H1 (cell line): ENCODE data around the gene ANO2. TPM values are rescaled to one million over a fixed set of nuclear protein-coding genes. Genes with fewer than 3 reads are reported as not detected.

Experiments used
- CTCF ChIA-PET: fragments of 300-600 bp; sonication (Branson Sonifier 250); formaldehyde crosslinking; loops from one replicate; lab custom pipeline; 2021; ENCODE audit not compliant: partially characterized antibody; lab: Charles Lee
- POLR2A ChIA-PET: fragments of 300-600 bp; sonication (Branson Sonifier 250); formaldehyde crosslinking; loops from one replicate; lab custom pipeline; 2021; ENCODE audit warnings: inconsistent platforms; ENCODE audit not compliant: partially characterized antibody; lab: Charles Lee
- DNase-seq, 2 experiments: peaks; one replicate each; pipeline versions ENCODE4 v3.0.0 to v3.0.0-alpha.2; 2010 to 2022; ENCODE audit warnings: low spot score in 2 of 2, low read depth in 1 of 2, mixed read lengths in 1 of 2
- FAIRE-seq: peaks from 2 replicates; lab custom pipeline; 2011; peaks lifted over from hg19 to GRCh38; lab: Jason Lieb, UNC
- H2AFZ ChIP-seq: 2 replicates; pipeline ENCODE4 v1.8.1; 2012; ENCODE audit warnings: low read length, inconsistent platforms
- H2AK5ac ChIP-seq: 2 replicates; pipeline ENCODE4 v1.6.1; 2013; ENCODE audit warnings: low read depth, low read length
- H2BK120ac ChIP-seq: replicated peaks from 2 replicates; pipeline ENCODE3; 2013; ENCODE audit warnings: low read depth, low read length, inconsistent platforms
- H2BK12ac ChIP-seq: 2 replicates; pipeline ENCODE4 v1.6.1; 2013; ENCODE audit warnings: low read depth, low read length
- H2BK15ac ChIP-seq: 2 replicates; pipeline ENCODE4 v1.6.1; 2013; ENCODE audit warnings: low read length
- H2BK20ac ChIP-seq: 2 replicates; pipeline ENCODE4 v1.6.1; 2013; ENCODE audit warnings: low read length
- H2BK5ac ChIP-seq: 2 replicates; pipeline ENCODE4 v1.6.1; 2013; ENCODE audit warnings: low read depth, low read length
- H3K14ac ChIP-seq: 2 replicates; pipeline ENCODE4 v1.6.1; 2013; ENCODE audit warnings: inconsistent platforms; ENCODE audit not compliant: insufficient read length
- H3K18ac ChIP-seq: 2 replicates; pipeline ENCODE4 v1.6.1; 2013; ENCODE audit warnings: low read length; ENCODE audit errors: extremely low read depth
- H3K23ac ChIP-seq: 2 replicates; pipeline ENCODE4 v1.6.1; 2013; ENCODE audit warnings: inconsistent platforms; ENCODE audit not compliant: insufficient read length
- H3K23me2 ChIP-seq: 2 replicates; pipeline ENCODE4 v1.6.1; 2013; ENCODE audit warnings: low read depth, low read length
- H3K27ac ChIP-seq: 2 replicates; pipeline ENCODE4 v1.6.1; 2011; ENCODE audit warnings: low read depth, low read length, inconsistent platforms
- H3K27me3 ChIP-seq, 4 experiments: replicated peaks in 1 of 4; 1 replicate in 1 of 4; 2 replicates in 3 of 4; pipeline versions ENCODE4 v1.6.1 to v1.8.1; 2011 to 2013; ENCODE audit warnings: low read length in 3 of 4, mild to moderate bottlenecking in 3 of 4, inconsistent platforms in 2 of 4, mixed read lengths in 2 of 4, moderate library complexity in 1 of 4; ENCODE audit not compliant: control insufficient read depth in 3 of 4, insufficient read depth in 3 of 4; ENCODE audit errors: extremely low read depth in 1 of 4
- H3K36me3 ChIP-seq, 4 experiments: 2 replicates each; pipeline versions ENCODE4 v1.6.1 to v1.8.1; 2011 to 2013; ENCODE audit warnings: mild to moderate bottlenecking in 4 of 4, low read length in 3 of 4, moderate library complexity in 2 of 4, control low read depth in 1 of 4, inconsistent platforms in 1 of 4; ENCODE audit not compliant: insufficient read depth in 4 of 4, control insufficient read depth in 2 of 4
- H3K4ac ChIP-seq: replicated peaks from 2 replicates; pipeline ENCODE3; 2013; ENCODE audit warnings: low read length, low read depth, mixed read lengths, inconsistent platforms; ENCODE audit not compliant: insufficient read length
- H3K4me1 ChIP-seq, 4 experiments: replicated peaks in 1 of 4; 1 replicate in 1 of 4; 2 replicates in 3 of 4; pipeline versions ENCODE4 v1.6.1 to v1.8.1; 2011 to 2013; ENCODE audit warnings: low read length in 3 of 4, inconsistent platforms in 2 of 4, mixed read lengths in 1 of 4; ENCODE audit not compliant: insufficient read depth in 4 of 4, control insufficient read depth in 3 of 4
- H3K4me2 ChIP-seq, 2 experiments: 2 replicates each; pipeline versions ENCODE4 v1.6.1 to v1.8.1; 2011 to 2013; ENCODE audit warnings: low read depth in 2 of 2, low read length in 2 of 2, control low read depth in 1 of 2, inconsistent platforms in 1 of 2, mild to moderate bottlenecking in 1 of 2; ENCODE audit not compliant: insufficient read depth in 1 of 2
- H3K4me3 ChIP-seq, 4 experiments: fragments of 200-600, 300-600 bp in 1 of 4; sonication (generic), shearing (Covaris generic), sonication (Bioruptor Twin) in 1 of 4; 2 replicates each; pipeline versions ENCODE4 v1.5.1 to v1.8.1; 2011 to 2016; ENCODE audit warnings: low read length in 4 of 4, low read depth in 3 of 4, control low read depth in 2 of 4, inconsistent platforms in 2 of 4, mild to moderate bottlenecking in 2 of 4, mixed read lengths in 1 of 4, moderate library complexity in 1 of 4; ENCODE audit not compliant: insufficient read depth in 2 of 4; ENCODE audit errors: extremely low read depth in 1 of 4
- H3K56ac ChIP-seq: replicated peaks from 2 replicates; pipeline ENCODE3; 2013; ENCODE audit warnings: low read depth, mild to moderate bottlenecking, mixed read lengths, low read length, inconsistent platforms; ENCODE audit not compliant: insufficient read length
- H3K79me1 ChIP-seq: 2 replicates; pipeline ENCODE4 v1.6.1; 2013; ENCODE audit warnings: low read depth, low read length, control low read depth
- H3K79me2 ChIP-seq, 2 experiments: 2 replicates each; pipeline versions ENCODE4 v1.6.1 to v1.8.1; 2012 to 2013; ENCODE audit warnings: low read length in 2 of 2, mild to moderate bottlenecking in 2 of 2, inconsistent platforms in 1 of 2; ENCODE audit not compliant: insufficient read depth in 2 of 2, control insufficient read depth in 1 of 2
- H3K9ac ChIP-seq, 4 experiments: replicated peaks in 1 of 4; 1 replicate in 1 of 4; 2 replicates in 3 of 4; pipeline versions ENCODE4 v1.6.1 to v1.8.1; 2011 to 2013; ENCODE audit warnings: low read depth in 3 of 4, low read length in 3 of 4, control low read depth in 2 of 4, mild to moderate bottlenecking in 2 of 4, moderate library complexity in 2 of 4, inconsistent platforms in 1 of 4; ENCODE audit errors: extremely low read depth in 1 of 4
- H3K9me3 ChIP-seq, 2 experiments: 2 replicates each; pipeline versions ENCODE4 v1.6.1 to v1.8.1; 2012 to 2013; ENCODE audit warnings: mild to moderate bottlenecking in 2 of 2, moderate library complexity in 2 of 2, control low read depth in 1 of 2, inconsistent platforms in 1 of 2, low read depth in 1 of 2, low read length in 1 of 2, mixed read lengths in 1 of 2; ENCODE audit not compliant: insufficient read depth in 2 of 2
- H4K20me1 ChIP-seq, 2 experiments: replicated peaks in 1 of 2; 2 replicates each; pipeline versions ENCODE3 to v1.8.1; 2011 to 2013; ENCODE audit warnings: inconsistent platforms in 2 of 2, low read length in 2 of 2, mild to moderate bottlenecking in 1 of 2; ENCODE audit not compliant: insufficient read depth in 2 of 2, control insufficient read depth in 1 of 2
- H4K5ac ChIP-seq: 2 replicates; pipeline ENCODE4 v1.6.1; 2013; ENCODE audit warnings: low read length, low read depth, mixed read lengths, inconsistent platforms; ENCODE audit not compliant: insufficient read length
- H4K8ac ChIP-seq: 2 replicates; pipeline ENCODE4 v1.8.0; 2013; ENCODE audit warnings: mild to moderate bottlenecking, moderate library complexity, low read length, inconsistent platforms; ENCODE audit not compliant: insufficient read depth; ENCODE audit errors: extremely low read depth
- H4K91ac ChIP-seq: replicated peaks from 2 replicates; pipeline ENCODE3; 2013; ENCODE audit warnings: low read length, mixed read lengths, inconsistent platforms; ENCODE audit not compliant: insufficient read length
- CTCF ChIP-seq, 3 experiments: IDR thresholded peaks; 1 replicate in 2 of 3; 2 replicates in 1 of 3; pipeline versions ENCODE4 v1.5.1 to v1.6.1; 2011; ENCODE audit warnings: low read length in 3 of 3, mild to moderate bottlenecking in 3 of 3, inconsistent platforms in 2 of 3, low read depth in 1 of 3, moderate library complexity in 1 of 3; ENCODE audit not compliant: insufficient read depth in 1 of 3; ENCODE audit errors: control extremely low read depth in 1 of 3
- POU5F1 ChIP-seq: IDR thresholded peaks from 2 replicates; pipeline ENCODE4 v1.6.1; 2011; ENCODE audit warnings: low read depth, mild to moderate bottlenecking, low read length, moderate library complexity
- RAD21 ChIP-seq, 2 experiments: IDR thresholded peaks in 1 of 2; conservative IDR thresholded peaks in 1 of 2; 2 replicates each; pipeline ENCODE4 v1.6.1; 2011; ENCODE audit warnings: low read depth in 2 of 2, low read length in 2 of 2, improper control_type of control experiment in 1 of 2, inconsistent platforms in 1 of 2, mild to moderate bottlenecking in 1 of 2, moderate library complexity in 1 of 2
- WGBS, 2 experiments: shearing (Covaris generic) in 1 of 2; methylation state at CpG; one replicate each; pipeline versions ENCODE4 v1.1.6 to v1.1.7; 2013 to 2015; ENCODE audit warnings: low lambda C conversion rate in 2 of 2, mixed read lengths in 2 of 2, inconsistent platforms in 1 of 2, low coverage in 1 of 2, missing lambda C conversion rate in 1 of 2; ENCODE audit not compliant: insufficient replicate concordance in 2 of 2, insufficient coverage in 1 of 2, insufficient read length in 1 of 2; ENCODE audit errors: extremely low coverage in 1 of 2, missing lambda C conversion rate in 1 of 2; 5-methylcytosine and 5-hydroxymethylcytosine counted together
- polyA plus RNA-seq, 7 experiments: library from polyadenylated mRNA; depleted of rRNA in 3 of 7; stranded (reverse) in 5 of 7; unstranded in 2 of 7; fragments of >200 nt in 5 of 7; fragments of 200-250 nt in 2 of 7; gene quantifications; 1 replicate in 5 of 7; 2 replicates in 1 of 7; 4 replicates in 1 of 7; pipeline versions ENCODE4 v1.2.1 to v1.2.3, GENCODE V29; 2011 to 2013; ENCODE audit warnings: missing spikeins in 2 of 7, mixed read lengths in 2 of 7
- total RNA-seq: library from RNA; stranded (reverse); fragmentation: NEBNext Ultra II Directional; extraction: Animal tissue kit (Norgen Biotek cat#: 25700); gene quantifications from 2 replicates; pipeline ENCODE4 v1.2.1, GENCODE V29; 2021

ANO2 gene
- total and polyA plus RNA-seq, 2 of the 8 experiments (the other 6 are each of a cell fraction or from before 2014, with no cell fraction given), result 1.9 to 5.5 TPM

- no peak overlapping the region for H3K4me3 ChIP-seq
- H3K23ac ChIP-seq, result no peak overlapping the region
- H2BK5ac ChIP-seq, result no peak overlapping the region
- H3K27ac ChIP-seq, result no peak overlapping the region
- H3K56ac ChIP-seq, result no peak overlapping the region
- ChIA-PET CTCF (interaction anchor here (0.9 to 2.0 kb wide), 9 partner anchors 12 to 444 kb away, joined by 3 to 18 read pairs (median 3); no protein-coding TSS in a partner anchor), POLR2A (no interaction called here)
- FAIRE-seq (no peak), DNase-seq (no peak)
- H3K79me2 ChIP-seq, result no peaks in the 10 kb centered on the region
- H3K9ac ChIP-seq, result no peak overlapping the region
- no peak overlapping the region for H2BK15ac ChIP-seq
- H4K91ac ChIP-seq, result no peak overlapping the region
- H2BK12ac ChIP-seq, result no peak overlapping the region
- TF ChIP-seq POU5F1 (no peak), RAD21 (IDR thresholded peaks at IDR 0.05 in 1 of 2, conservative IDR thresholded peaks at IDR 0.05 in 1 of 2; ENCODE audit: low read depth in 2 of 2, low read length in 2 of 2) (peak; percentile 53 to 58), CTCF (IDR thresholded peaks at IDR 0.05; ENCODE audit: control extremely low read depth in 1 of 3, insufficient read depth in 1 of 3, low read depth in 1 of 3, low read length in 3 of 3) (peak; percentile 17 to 45 (median 17); a peak in 3 of 4 replicates)
- no peak overlapping the region for H3K4ac ChIP-seq
- no peak overlapping the region for H3K18ac ChIP-seq
- no peaks in the 10 kb centered on the region for H4K20me1 ChIP-seq
- no peak overlapping the region for H3K4me2 ChIP-seq
- H3K79me1 ChIP-seq, result no peaks in the 10 kb centered on the region
- no peak overlapping the region for H2BK120ac ChIP-seq
- WGBS, 2 experiments, result 83% methylated on average over 4 of the region's 4 CpGs; no CpG with 5 or more reads in 1 of the 2 experiments
- no peak overlapping the region for H4K5ac ChIP-seq
- H3K36me3 ChIP-seq, result no peaks in the 10 kb centered on the region
- no peak overlapping the region for H2AFZ ChIP-seq
- no peak overlapping the region for H3K14ac ChIP-seq
- no peak overlapping the region for H2AK5ac ChIP-seq
- H3K23me2 ChIP-seq, result no peaks in the 10 kb centered on the region
- H3K4me1 ChIP-seq, result peaks cover 0 to 15% (median 4%) of the 10 kb centered on the region in 4 experiments; a peak in 5 of 7 replicates
- H2BK20ac ChIP-seq, result no peak overlapping the region
- H4K8ac ChIP-seq, result no peak overlapping the region
- no peaks in the 10 kb centered on the region for H3K9me3 ChIP-seq
- H3K27me3 ChIP-seq, result no peaks in the 10 kb centered on the region
These were observed 72.3 kb downstream of the ANO2 start for GRCh38 chr12:5872745-5873144.
